Keratinocyte (primary cell): ENCODE results near the gene DNAJC7. TPM values are rescaled to one million over a fixed set of nuclear protein-coding genes. Genes with fewer than 3 reads are reported as not detected.

Source experiments
- DNase-seq: peaks from one replicate; pipeline ENCODE4 v3.0.0-alpha.2; 2011; ENCODE audit warnings: low read depth, missing footprints, low spot score
- FAIRE-seq: peaks from 2 replicates; lab custom pipeline; 2011; peaks lifted over from hg19 to GRCh38; lab: Jason Lieb, UNC
- H2AFZ ChIP-seq: 2 replicates; pipeline ENCODE4 v1.6.0; 2012; ENCODE audit warnings: low read length, control low read depth, inconsistent platforms; ENCODE audit not compliant: control insufficient read depth
- H3K27ac ChIP-seq: 2 replicates; pipeline ENCODE4 v1.5.1; 2011; ENCODE audit warnings: low read length; ENCODE audit not compliant: control insufficient read depth, insufficient read depth
- H3K27me3 ChIP-seq: 3 replicates; pipeline ENCODE4 v1.6.0; 2011; ENCODE audit warnings: low read length; ENCODE audit not compliant: control insufficient read depth, insufficient read depth; ENCODE audit errors: extremely low read depth
- H3K36me3 ChIP-seq, 2 experiments: 2 replicates in 1 of 2; 3 replicates in 1 of 2; pipeline ENCODE4 v1.5.1; 2011; ENCODE audit warnings: low read length in 2 of 2, mild to moderate bottlenecking in 1 of 2; ENCODE audit not compliant: control insufficient read depth in 2 of 2, insufficient read depth in 2 of 2; ENCODE audit errors: extremely low read depth in 1 of 2
- H3K4me1 ChIP-seq: 3 replicates; pipeline ENCODE4 v1.5.1; 2011; ENCODE audit warnings: low read length; ENCODE audit not compliant: control insufficient read depth, insufficient read depth; ENCODE audit errors: extremely low read depth
- H3K4me2 ChIP-seq: 3 replicates; pipeline ENCODE4 v1.6.0; 2011; ENCODE audit warnings: low read depth, low read length; ENCODE audit not compliant: control insufficient read depth, insufficient read depth; ENCODE audit errors: extremely low read depth
- H3K4me3 ChIP-seq, 3 experiments: fragments of 200-600 bp in 1 of 3; sonication (generic) in 1 of 3; 2 replicates in 2 of 3; 3 replicates in 1 of 3; pipeline ENCODE4 v1.5.1; 2011 to 2016; ENCODE audit warnings: low read length in 3 of 3, mild to moderate bottlenecking in 3 of 3, control low read depth in 2 of 3, inconsistent platforms in 1 of 3, low read depth in 1 of 3, mixed read lengths in 1 of 3, mixed run types in 1 of 3, moderate library complexity in 1 of 3; ENCODE audit not compliant: control insufficient read depth in 2 of 3, insufficient read depth in 2 of 3; ENCODE audit errors: extremely low read depth in 1 of 3
- H3K79me2 ChIP-seq: 2 replicates; pipeline ENCODE4 v1.6.0; 2012; ENCODE audit warnings: low read length; ENCODE audit not compliant: control insufficient read depth, insufficient read depth
- H3K9ac ChIP-seq: 3 replicates; pipeline ENCODE4 v1.6.0; 2011; ENCODE audit warnings: low read length; ENCODE audit not compliant: control insufficient read depth, insufficient read depth; ENCODE audit errors: extremely low read depth
- H3K9me1 ChIP-seq: 3 replicates; pipeline ENCODE4 v1.6.0; 2011; ENCODE audit warnings: low read length; ENCODE audit not compliant: control insufficient read depth, insufficient read depth; ENCODE audit errors: extremely low read depth
- H3K9me3 ChIP-seq: 2 replicates; pipeline ENCODE4 v1.5.1; 2012; ENCODE audit warnings: low read depth, low read length; ENCODE audit not compliant: control insufficient read depth
- H4K20me1 ChIP-seq: 3 replicates; pipeline ENCODE4 v1.6.0; 2011; ENCODE audit warnings: low read length; ENCODE audit not compliant: control insufficient read depth, insufficient read depth; ENCODE audit errors: extremely low read depth
- EZH2 ChIP-seq: IDR thresholded peaks from one replicate; pipeline ENCODE4 v1.6.1; 2012; ENCODE audit warnings: inconsistent platforms, mild to moderate bottlenecking, low read length, moderate library complexity
- dilution Hi-C: fragments of 300-500 bp; cut with MboI; formaldehyde crosslinking; loops from one replicate; pipeline ENCODE4 v1.7.0; 2020; ENCODE audit warnings: low sequenced_read_pairs; ENCODE audit not compliant: extremely low pct_ligation_motif_present
- polyA plus RNA-seq, 5 experiments: library from polyadenylated mRNA; depleted of rRNA in 3 of 5; stranded (reverse) in 3 of 5; stranded (forward) in 1 of 5; unstranded in 1 of 5; fragments of >200 nt; gene quantifications; 1 replicate in 1 of 5; 2 replicates in 3 of 5; 3 replicates in 1 of 5; pipeline versions ENCODE4 v1.2.1 to v1.2.3, GENCODE V29; 2011 to 2012; ENCODE audit warnings: missing spikeins in 2 of 5, low read depth in 1 of 5, low replicate concordance in 1 of 5
- TF ChIP-seq, protein P1 (sequence below), 3 experiments: IDR thresholded peaks in 1 of 3; conservative IDR thresholded peaks in 1 of 3; optimal IDR thresholded peaks in 1 of 3; 2 replicates in 2 of 3; 3 replicates in 1 of 3; pipeline versions ENCODE3 to v1.5.1; 2011; ENCODE audit warnings: low read length in 3 of 3, mild to moderate bottlenecking in 3 of 3, moderate library complexity in 2 of 3, control low read depth in 1 of 3, inconsistent platforms in 1 of 3; ENCODE audit not compliant: insufficient read depth in 2 of 3; ENCODE audit errors: extremely low read depth in 1 of 3

The DNAJC7 gene
- polyA plus RNA-seq, 1 donor (not counting 4 experiments of a cell fraction or from before 2014, with no cell fraction given): 82.5 TPM

DNA sequence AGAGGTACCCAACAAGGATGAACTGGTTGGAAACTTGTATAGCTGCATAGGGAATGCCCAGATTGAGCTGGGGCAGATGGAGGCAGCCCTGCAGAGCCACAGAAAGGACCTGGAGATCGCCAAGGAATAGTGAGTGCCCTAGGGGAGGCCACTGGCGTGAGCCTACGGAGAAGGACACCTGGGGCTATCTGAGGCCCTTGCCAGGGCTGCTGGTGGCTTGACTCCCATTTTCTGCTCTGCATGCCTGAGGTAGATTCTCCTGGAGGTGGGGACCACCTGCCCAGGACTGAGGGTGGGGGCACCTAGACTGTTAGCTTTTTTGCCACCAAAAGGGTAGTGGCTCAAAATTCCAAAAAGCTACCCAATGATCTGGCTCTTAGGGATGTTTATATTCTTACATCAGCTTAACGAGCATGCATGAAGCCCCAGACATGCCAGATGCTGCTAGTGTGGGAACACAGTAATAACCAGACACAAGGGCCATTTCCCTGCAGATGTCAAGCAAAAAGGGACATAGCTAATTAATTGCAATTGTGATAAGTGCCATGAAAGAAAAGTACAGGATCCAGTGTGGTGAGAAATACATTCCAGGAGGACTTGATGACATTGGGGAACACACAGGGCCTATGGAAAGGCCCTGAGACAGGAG lies 78.1 kb downstream of the DNAJC7 start:
- DNase-seq (no peak), FAIRE-seq (no peak)
- Histone ChIP-seq H3K36me3 (no peaks in the 10 kb centered on the region), H3K27me3 (peaks cover 3% of the 10 kb centered on the region), H3K9me3 (no peaks in the 10 kb centered on the region), H3K27ac (no peak overlapping the region), H3K4me2 (no peak overlapping the region), H3K4me3 (no peak overlapping the region), H3K9ac (no peak overlapping the region), H4K20me1 (no peaks in the 10 kb centered on the region), H3K4me1 (no peaks in the 10 kb centered on the region), H3K79me2 (no peaks in the 10 kb centered on the region), H2AFZ (no peak overlapping the region), H3K9me1 (no peaks in the 10 kb centered on the region)
- dilution Hi-C loops: no loop called here
- TF ChIP-seq, protein P1, sequence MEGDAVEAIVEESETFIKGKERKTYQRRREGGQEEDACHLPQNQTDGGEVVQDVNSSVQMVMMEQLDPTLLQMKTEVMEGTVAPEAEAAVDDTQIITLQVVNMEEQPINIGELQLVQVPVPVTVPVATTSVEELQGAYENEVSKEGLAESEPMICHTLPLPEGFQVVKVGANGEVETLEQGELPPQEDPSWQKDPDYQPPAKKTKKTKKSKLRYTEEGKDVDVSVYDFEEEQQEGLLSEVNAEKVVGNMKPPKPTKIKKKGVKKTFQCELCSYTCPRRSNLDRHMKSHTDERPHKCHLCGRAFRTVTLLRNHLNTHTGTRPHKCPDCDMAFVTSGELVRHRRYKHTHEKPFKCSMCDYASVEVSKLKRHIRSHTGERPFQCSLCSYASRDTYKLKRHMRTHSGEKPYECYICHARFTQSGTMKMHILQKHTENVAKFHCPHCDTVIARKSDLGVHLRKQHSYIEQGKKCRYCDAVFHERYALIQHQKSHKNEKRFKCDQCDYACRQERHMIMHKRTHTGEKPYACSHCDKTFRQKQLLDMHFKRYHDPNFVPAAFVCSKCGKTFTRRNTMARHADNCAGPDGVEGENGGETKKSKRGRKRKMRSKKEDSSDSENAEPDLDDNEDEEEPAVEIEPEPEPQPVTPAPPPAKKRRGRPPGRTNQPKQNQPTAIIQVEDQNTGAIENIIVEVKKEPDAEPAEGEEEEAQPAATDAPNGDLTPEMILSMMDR (optimal IDR thresholded peaks at IDR 0.05 in 1 of 3, IDR thresholded peaks at IDR 0.05 in 1 of 3, conservative IDR thresholded peaks at IDR 0.05 in 1 of 3; ENCODE audit: extremely low read depth in 1 of 3, insufficient read depth in 2 of 3, low read length in 3 of 3): no peak
- no peak for TF ChIP-seq EZH2

GRCh38 chr17:41937970-41938954 lies 79.0 kb downstream of the DNAJC7 start:
- H3K27ac ChIP-seq: no peak overlapping the region

More at GRCh38 chr17:41937970-41938954, 79.0 kb downstream of the DNAJC7 start:
- TF ChIP-seq EZH2: no peak
- TF ChIP-seq, protein P1 (optimal IDR thresholded peaks at IDR 0.05 in 1 of 3, IDR thresholded peaks at IDR 0.05 in 1 of 3, conservative IDR thresholded peaks at IDR 0.05 in 1 of 3; ENCODE audit: extremely low read depth in 1 of 3, insufficient read depth in 2 of 3, low read length in 3 of 3): no peak
- Histone ChIP-seq H2AFZ (no peak overlapping the region), H4K20me1 (no peaks in the 10 kb centered on the region), H3K27me3 (peaks cover 3% of the 10 kb centered on the region), H3K9me1 (no peaks in the 10 kb centered on the region), H3K4me2 (no peak overlapping the region), H3K9me3 (no peaks in the 10 kb centered on the region), H3K4me1 (no peaks in the 10 kb centered on the region), H3K79me2 (no peaks in the 10 kb centered on the region), H3K36me3 (no peaks in the 10 kb centered on the region), H3K9ac (no peak overlapping the region), H3K4me3 (no peak overlapping the region)
- dilution Hi-C loops: no loop called here
- FAIRE-seq (no peak), DNase-seq (no peak)
